Gastroesophageal sphincter (tissue), 3 donors: ENCODE results near the gene KIAA1217.

Experiments
- POLR2A ChIP-seq, 2 donors: fragments of 450-650 bp; IDR thresholded peaks; one replicate each; pipeline ENCODE4 v1.6.1; 2017; ENCODE audit warnings: antibody characterized with exemption in 2 of 2, mild to moderate bottlenecking in 2 of 2, moderate library complexity in 1 of 2
- POLR2AphosphoS5 ChIP-seq: sonication (generic); formaldehyde crosslinking; IDR thresholded peaks from one replicate; pipeline ENCODE4 v1.6.1; 2017; ENCODE audit warnings: antibody characterized with exemption
- TF ChIP-seq, protein P1 (sequence below), 4 experiments: fragments of 200-600 bp in 2 of 4; fragments of 450-650 bp in 2 of 4; sonication (generic) in 1 of 4; IDR thresholded peaks; one replicate each; pipeline ENCODE4 v1.5.1; 2017 to 2019; ENCODE audit warnings: antibody characterized with exemption in 4 of 4, mild to moderate bottlenecking in 2 of 4, moderate library complexity in 2 of 4

DNA sequence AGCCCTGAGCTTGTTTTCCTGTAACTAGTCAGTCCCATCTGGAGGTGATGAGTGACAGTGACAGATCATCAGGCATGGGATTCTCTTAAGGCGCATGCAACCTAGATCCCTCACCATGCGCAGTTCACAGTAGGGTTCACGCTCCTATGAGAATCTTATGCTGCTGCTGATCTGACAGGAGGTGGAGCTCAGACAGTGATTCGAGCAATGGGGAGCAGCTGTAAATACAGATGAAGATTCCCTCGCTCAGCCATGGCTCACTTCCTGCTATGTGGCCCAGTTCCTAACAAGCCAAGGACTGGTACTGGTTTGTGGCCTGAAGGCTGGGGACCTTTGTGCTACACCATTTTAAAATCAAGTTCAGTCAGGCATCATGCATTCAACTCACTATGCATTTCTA lies 221.7 kb downstream of the KIAA1217 start:
- TF ChIP-seq, protein P1, sequence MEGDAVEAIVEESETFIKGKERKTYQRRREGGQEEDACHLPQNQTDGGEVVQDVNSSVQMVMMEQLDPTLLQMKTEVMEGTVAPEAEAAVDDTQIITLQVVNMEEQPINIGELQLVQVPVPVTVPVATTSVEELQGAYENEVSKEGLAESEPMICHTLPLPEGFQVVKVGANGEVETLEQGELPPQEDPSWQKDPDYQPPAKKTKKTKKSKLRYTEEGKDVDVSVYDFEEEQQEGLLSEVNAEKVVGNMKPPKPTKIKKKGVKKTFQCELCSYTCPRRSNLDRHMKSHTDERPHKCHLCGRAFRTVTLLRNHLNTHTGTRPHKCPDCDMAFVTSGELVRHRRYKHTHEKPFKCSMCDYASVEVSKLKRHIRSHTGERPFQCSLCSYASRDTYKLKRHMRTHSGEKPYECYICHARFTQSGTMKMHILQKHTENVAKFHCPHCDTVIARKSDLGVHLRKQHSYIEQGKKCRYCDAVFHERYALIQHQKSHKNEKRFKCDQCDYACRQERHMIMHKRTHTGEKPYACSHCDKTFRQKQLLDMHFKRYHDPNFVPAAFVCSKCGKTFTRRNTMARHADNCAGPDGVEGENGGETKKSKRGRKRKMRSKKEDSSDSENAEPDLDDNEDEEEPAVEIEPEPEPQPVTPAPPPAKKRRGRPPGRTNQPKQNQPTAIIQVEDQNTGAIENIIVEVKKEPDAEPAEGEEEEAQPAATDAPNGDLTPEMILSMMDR (IDR thresholded peaks at IDR 0.05): no peak
- no peak for TF ChIP-seq POLR2AphosphoS5
- no peak for TF ChIP-seq POLR2A (IDR thresholded peaks at IDR 0.05)
